Kidney (tissue), 14 donors: ENCODE data around the gene CGB7. TPM values are rescaled to one million over a fixed set of nuclear protein-coding genes. Genes with fewer than 3 reads are reported as not detected.
A peak's percentile ranks its signal among the peaks of the same experiment; 100 is the strongest.
"Not testable (repeated sequence)": the region's sequence is repeated elsewhere in the genome, so short reads cannot be mapped to it uniquely, and the experiment has no call there.

Experiments
- DNase-seq, 5 donors: peaks; one replicate each; pipeline ENCODE4 v3.0.0-alpha.2; 2013 to 2020
- FAIRE-seq: peaks from 2 replicates; lab custom pipeline; 2012; peaks lifted over from hg19 to GRCh38; lab: Jason Lieb, UNC
- H3K27ac ChIP-seq, 2 donors: one replicate each; pipeline ENCODE4 v1.7.0; 2013; ENCODE audit warnings: low read depth in 2 of 2, low read length in 2 of 2, inconsistent platforms in 1 of 2
- H3K27me3 ChIP-seq: one replicate; pipeline ENCODE4 v1.7.1; 2013; ENCODE audit warnings: low read length, inconsistent platforms; ENCODE audit not compliant: control insufficient read depth, insufficient read depth
- H3K36me3 ChIP-seq, 3 donors: one replicate each; pipeline versions ENCODE4 v1.7.0 to v1.7.1; 2013; ENCODE audit warnings: low read length in 3 of 3, control low read depth in 1 of 3, inconsistent platforms in 1 of 3; ENCODE audit not compliant: insufficient read depth in 3 of 3, control insufficient read depth in 2 of 3
- H3K4me1 ChIP-seq, 3 donors: one replicate each; pipeline versions ENCODE4 v1.7.0 to v1.7.1; 2013; ENCODE audit warnings: low read length in 3 of 3, inconsistent platforms in 1 of 3, low read depth in 1 of 3; ENCODE audit not compliant: control insufficient read depth in 2 of 3, insufficient read depth in 2 of 3
- H3K4me3 ChIP-seq, 3 donors: one replicate each; pipeline versions ENCODE4 v1.7.0 to v1.8.1; 2013; ENCODE audit warnings: low read length in 3 of 3, control low read depth in 1 of 3, inconsistent platforms in 1 of 3
- H3K9ac ChIP-seq, 3 donors: one replicate each; pipeline versions ENCODE4 v1.7.0 to v1.7.1; 2013; ENCODE audit warnings: low read length in 3 of 3, control low read depth in 1 of 3, inconsistent platforms in 1 of 3
- H3K9me3 ChIP-seq, 3 donors: one replicate each; pipeline versions ENCODE4 v1.7.0 to v1.7.1; 2013; ENCODE audit warnings: low read length in 3 of 3, control low read depth in 1 of 3, inconsistent platforms in 1 of 3; ENCODE audit not compliant: control insufficient read depth in 2 of 3, insufficient read depth in 1 of 3
- CTCF ChIP-seq: IDR thresholded peaks from 3 replicates; pipeline ENCODE4 v1.5.1; 2012; ENCODE audit warnings: mild to moderate bottlenecking, moderate library complexity, borderline replicate concordance; ENCODE audit not compliant: insufficient read depth; ENCODE audit errors: extremely low read depth
- intact Hi-C: fragments of 100-400 bp; cut with DNase I; formaldehyde crosslinking; loops from one replicate; pipeline ENCODE4 v1.11.1; 2022
- polyA plus RNA-seq: library from polyadenylated mRNA; stranded (reverse); fragments of 350-450 nt; fragmentation: Illumina TruSeq; extraction: RNeasy Lipid Tissue Mini Kit (QIAGEN cat#74804); gene quantifications from one replicate; pipeline ENCODE4 v1.2.3, GENCODE V29; 2014; ENCODE audit warnings: low read depth, low replicate concordance; ENCODE audit not compliant: insufficient read depth
- total RNA-seq: library from RNA; stranded (reverse); fragmentation: NEBNext Ultra II Directional; extraction: Animal tissue kit (Norgen Biotek cat#: 25700); gene quantifications from one replicate; pipeline ENCODE4 v1.2.1, GENCODE V29; 2021
- donor health status: control.
- donor health status: control.
- donor health status: control.
- donor health status: control.
- donor health status: control.
- donor health status: DM: yes; HTN: yes; CAD: no.
- donor health status: Normal renal cell carcinoma (clear cell type).

The CGB7 gene
- total and polyA plus RNA-seq, 2 donors from 2014 or later, result not detected

- peaks cover 0 to 6% (median 0%) of the 10 kb centered on the region in 3 donors for H3K4me1 ChIP-seq
- peak overlapping the region in 2 of 3 donors; percentile 14 to 46 for H3K4me3 ChIP-seq
- H3K9ac ChIP-seq, result no peak overlapping the region
- H3K27ac ChIP-seq, result no peak overlapping the region
- H3K9me3 ChIP-seq, result no peaks in the 10 kb centered on the region
- TF ChIP-seq CTCF, result no peak
- FAIRE-seq, result no peak
- no peaks in the 10 kb centered on the region for H3K27me3 ChIP-seq
- no peaks in the 10 kb centered on the region for H3K36me3 ChIP-seq
- intact Hi-C loops, result no loop called here
- DNase-seq, result peak in 4 of 5 donors; percentile 69 to 82 (median 75)
These were observed 38.2 kb downstream of the CGB7 start for GRCh38 chr19:49019242-49019932.

GRCh38 chr19:49018388-49019241 lies 38.9 kb downstream of the CGB7 start:
- intact Hi-C loops, H3K27me3 ChIP-seq, H3K36me3 ChIP-seq, H3K27ac ChIP-seq, FAIRE-seq, H3K4me1 ChIP-seq, H3K9me3 ChIP-seq: not testable (repeated sequence)
- Histone ChIP-seq H3K9ac (peak overlapping the region in 1 of 3 donors; percentile 54), H3K4me3 (peak overlapping the region in 2 of 3 donors; percentile 39 to 46)
- DNase-seq, result peak in 2 of 5 donors; percentile 28 to 33

- peak overlapping the region in 2 of 3 donors; percentile 30 to 46 for H3K4me3 ChIP-seq
- DNase-seq (peak in 4 of 5 donors; percentile 67 to 82 (median 74)), FAIRE-seq (no peak)
- peaks cover 0 to 6% (median 0%) of the 10 kb centered on the region in 3 donors for H3K4me1 ChIP-seq
- TF ChIP-seq CTCF, result peak; percentile 28
- no peaks in the 10 kb centered on the region for H3K27me3 ChIP-seq
- intact Hi-C loops, result no loop called here
- no peaks in the 10 kb centered on the region for H3K36me3 ChIP-seq
- no peak overlapping the region for H3K9ac ChIP-seq
- no peak overlapping the region for H3K27ac ChIP-seq
- no peaks in the 10 kb centered on the region for H3K9me3 ChIP-seq
These were observed 39.7 kb downstream of the CGB7 start for GRCh38 chr19:49017666-49018351.
